Adipocyte (in vitro differentiated cells): ENCODE measurements around the gene RASSF7.

Source experiments
- DNase-seq: peaks from one replicate; pipeline ENCODE4 v3.0.0-alpha.2; 2015; ENCODE audit warnings: low read depth
- H3K27me3 ChIP-seq: replicated peaks from 2 replicates; pipeline ENCODE4 v1.7.0; 2013; ENCODE audit warnings: mild to moderate bottlenecking, low read length, moderate library complexity; ENCODE audit not compliant: control insufficient read depth, insufficient read depth
- H3K36me3 ChIP-seq: 2 replicates; pipeline ENCODE4 v1.7.0; 2013; ENCODE audit warnings: low read length, mild to moderate bottlenecking, moderate library complexity; ENCODE audit not compliant: control insufficient read depth, insufficient read depth, severe bottlenecking
- H3K4me1 ChIP-seq: 2 replicates; pipeline ENCODE4 v1.7.0; 2013; ENCODE audit warnings: mild to moderate bottlenecking, low read length, moderate library complexity; ENCODE audit not compliant: control insufficient read depth, insufficient read depth
- H3K4me3 ChIP-seq: 2 replicates; pipeline ENCODE4 v1.7.0; 2013; ENCODE audit warnings: mild to moderate bottlenecking, low read length, moderate library complexity
- H3K9ac ChIP-seq: 2 replicates; pipeline ENCODE4 v1.7.0; 2013; ENCODE audit warnings: mild to moderate bottlenecking, low read length, moderate library complexity
- H3K9me3 ChIP-seq: 2 replicates; pipeline ENCODE4 v1.7.0; 2013; ENCODE audit warnings: mild to moderate bottlenecking, low read length, moderate library complexity; ENCODE audit not compliant: control insufficient read depth

RASSF7 gene

GRCh38 chr11:556662-557256, 4.0 kb upstream of the RASSF7 start:
- Histone ChIP-seq H3K4me3 (no peak overlapping the region), H3K27me3 (peaks cover 34% of the 10 kb centered on the region)

DNA sequence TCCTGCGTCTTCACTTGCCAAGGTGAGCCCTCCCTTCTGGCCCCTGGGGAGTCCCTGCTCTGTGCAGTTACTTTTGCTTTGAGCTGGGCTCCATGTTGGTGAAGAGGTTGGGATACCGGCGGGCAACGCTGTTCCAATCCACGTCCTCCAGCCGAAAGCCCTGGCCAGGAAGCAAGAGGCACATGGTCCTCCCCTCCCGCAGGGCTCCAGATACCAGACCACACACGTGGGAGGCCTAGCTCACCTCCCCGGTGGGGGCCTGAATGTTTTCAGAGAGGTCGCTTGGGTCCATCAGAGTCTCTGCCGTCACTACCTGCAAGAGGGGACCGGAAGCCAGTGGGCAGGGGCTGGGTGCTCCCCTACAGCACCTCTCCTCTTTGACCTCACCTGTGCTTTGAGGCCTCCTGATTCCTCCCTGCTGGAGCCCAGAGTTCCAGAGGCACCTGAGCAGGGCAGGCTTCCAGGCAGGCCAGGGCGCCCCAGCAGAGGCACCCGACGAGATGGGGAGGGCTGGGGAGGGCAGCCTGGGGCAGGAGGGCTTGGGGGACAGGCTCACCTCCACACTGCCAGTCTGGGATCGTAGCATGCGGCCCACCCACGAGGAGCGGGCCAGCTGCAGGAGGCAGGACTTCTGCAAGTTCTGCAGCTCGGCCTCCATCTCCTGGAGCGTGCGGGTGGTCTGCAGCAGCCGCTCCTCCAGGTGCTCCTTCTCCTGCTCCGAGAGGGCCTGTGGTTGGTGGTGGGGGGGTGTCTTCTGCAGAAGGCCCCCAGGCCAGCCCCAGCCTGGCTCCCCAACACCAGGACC, 3.2 kb upstream of the RASSF7 start:
- Histone ChIP-seq H3K9ac (no peak overlapping the region), H3K36me3 (no peaks in the 10 kb centered on the region), H3K4me1 (no peaks in the 10 kb centered on the region), H3K27me3 (peaks cover 34% of the 10 kb centered on the region), H3K9me3 (no peaks in the 10 kb centered on the region), H3K4me3 (no peak overlapping the region)
- DNase-seq, result no peak

More at GRCh38 chr11:556662-557256, 4.0 kb upstream of the RASSF7 start:
- H3K4me1 ChIP-seq, result no peaks in the 10 kb centered on the region
- no peak overlapping the region for H3K9ac ChIP-seq
- H3K36me3 ChIP-seq, result no peaks in the 10 kb centered on the region
- DNase-seq, result no peak
- H3K9me3 ChIP-seq, result no peaks in the 10 kb centered on the region

DNA sequence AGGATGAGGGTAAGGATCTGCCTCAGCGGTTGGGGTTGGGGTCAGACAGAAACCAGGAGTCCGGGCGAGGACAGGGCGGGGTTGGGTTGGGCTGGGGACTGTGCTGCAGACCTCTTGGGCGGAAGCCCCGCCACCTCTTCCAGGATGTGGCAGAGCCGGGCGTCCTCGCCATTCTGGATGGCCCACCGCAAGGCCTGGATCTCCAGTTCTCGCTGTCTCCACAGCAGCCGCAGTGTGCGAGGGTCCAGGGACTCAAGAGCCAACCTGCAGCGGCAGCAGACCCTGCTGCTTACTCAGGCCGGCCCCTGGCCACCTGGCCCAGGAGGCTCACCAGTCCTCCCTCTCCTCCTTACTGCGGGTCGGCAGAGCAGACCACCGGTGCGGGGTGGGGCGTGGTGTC, 2.3 kb upstream of the RASSF7 start:
- Histone ChIP-seq H3K4me1 (no peaks in the 10 kb centered on the region), H3K27me3 (peaks cover 33% of the 10 kb centered on the region), H3K36me3 (no peaks in the 10 kb centered on the region), H3K4me3 (no peak overlapping the region), H3K9ac (no peak overlapping the region), H3K9me3 (no peaks in the 10 kb centered on the region)
- DNase-seq, result no peak

- Histone ChIP-seq H3K9ac (no peak overlapping the region), H3K4me3 (no peak overlapping the region), H3K27me3 (peaks cover 27% of the 10 kb centered on the region), H3K9me3 (no peaks in the 10 kb centered on the region), H3K4me1 (no peaks in the 10 kb centered on the region), H3K36me3 (no peaks in the 10 kb centered on the region)
- no peak for DNase-seq
These were observed 1.6 kb upstream of the RASSF7 start for GRCh38 chr11:559020-559620.

DNA sequence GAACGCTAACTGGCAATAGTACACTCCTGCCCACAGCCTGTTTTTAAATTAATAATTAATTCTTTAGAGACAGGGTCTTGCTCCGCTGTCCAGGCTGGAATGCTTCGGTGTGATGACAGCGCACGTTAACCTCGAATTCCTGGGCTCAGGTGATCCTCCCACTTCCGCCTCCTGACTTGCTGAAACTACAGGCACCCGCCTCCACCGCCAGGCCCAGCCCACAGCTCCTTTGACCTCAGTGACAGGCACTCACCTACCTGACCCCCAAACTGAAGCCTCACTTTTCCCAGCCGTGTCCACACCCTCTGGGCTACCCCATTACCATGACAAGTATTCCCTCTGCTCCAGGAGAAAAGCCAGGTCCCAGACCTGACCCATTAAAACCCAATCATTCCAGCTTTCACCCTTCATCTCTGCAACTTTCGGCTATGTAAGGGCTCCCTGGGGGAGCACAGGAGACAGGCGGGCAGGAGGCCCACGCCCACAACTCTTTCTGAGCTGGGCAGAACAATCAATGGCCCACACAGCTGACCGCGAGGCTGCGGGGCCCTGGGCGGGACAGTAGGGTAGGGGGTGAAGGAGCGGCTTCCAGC, 962 bp upstream of the RASSF7 start:
- Histone ChIP-seq H3K27me3 (peaks cover 21% of the 10 kb centered on the region), H3K36me3 (no peaks in the 10 kb centered on the region), H3K9ac (peak overlapping the region; percentile 14), H3K4me3 (peak overlapping the region; percentile 72), H3K9me3 (no peaks in the 10 kb centered on the region), H3K4me1 (no peaks in the 10 kb centered on the region)
- DNase-seq, result no peak

DNA sequence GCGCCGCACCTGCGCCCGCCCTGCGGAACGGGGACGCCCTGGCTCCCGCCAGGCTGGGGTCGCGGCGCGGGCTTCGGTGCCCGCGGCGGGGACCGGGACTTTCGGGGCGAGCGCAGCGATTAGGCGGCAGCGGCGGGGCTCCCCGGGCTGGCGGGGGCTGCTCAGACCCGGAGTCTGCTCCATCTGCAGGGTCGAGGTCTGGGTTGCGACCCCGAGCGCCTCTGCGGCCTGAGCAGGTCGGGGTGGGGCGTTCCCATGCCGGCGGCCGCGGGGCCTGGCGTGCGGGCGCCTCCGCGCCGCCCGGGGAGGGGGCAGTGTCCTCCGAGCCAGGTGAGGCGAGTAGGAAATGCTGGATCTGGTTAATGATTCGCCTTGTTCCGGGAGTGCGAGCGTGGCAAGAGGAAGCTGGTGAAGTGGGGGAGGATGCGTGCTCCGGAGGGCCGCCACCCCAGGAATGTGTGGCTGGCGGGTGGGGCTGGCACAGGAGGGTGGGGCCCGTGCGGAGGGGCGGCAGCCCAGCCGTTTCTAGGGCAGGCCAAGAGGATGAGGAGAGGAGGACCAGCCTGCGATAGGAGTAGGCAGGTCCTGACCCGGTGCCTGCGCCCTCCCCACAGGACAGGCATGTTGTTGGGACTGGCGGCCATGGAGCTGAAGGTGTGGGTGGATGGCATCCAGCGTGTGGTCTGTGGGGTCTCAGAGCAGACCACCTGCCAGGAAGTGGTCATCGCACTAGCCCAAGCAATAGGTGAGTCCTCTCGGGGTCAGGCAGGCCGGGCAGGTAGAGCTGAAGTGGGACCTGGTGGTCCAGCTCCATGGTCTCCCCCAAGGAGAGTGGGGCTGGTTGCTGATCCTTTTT, 606 bp downstream of the RASSF7 start:
- Histone ChIP-seq H3K9ac (peak overlapping the region; percentile 51), H3K27me3 (peaks cover 21% of the 10 kb centered on the region), H3K36me3 (no peaks in the 10 kb centered on the region), H3K4me3 (peak overlapping the region; percentile 78), H3K9me3 (no peaks in the 10 kb centered on the region), H3K4me1 (no peaks in the 10 kb centered on the region)
- peak; percentile 52 for DNase-seq

DNA sequence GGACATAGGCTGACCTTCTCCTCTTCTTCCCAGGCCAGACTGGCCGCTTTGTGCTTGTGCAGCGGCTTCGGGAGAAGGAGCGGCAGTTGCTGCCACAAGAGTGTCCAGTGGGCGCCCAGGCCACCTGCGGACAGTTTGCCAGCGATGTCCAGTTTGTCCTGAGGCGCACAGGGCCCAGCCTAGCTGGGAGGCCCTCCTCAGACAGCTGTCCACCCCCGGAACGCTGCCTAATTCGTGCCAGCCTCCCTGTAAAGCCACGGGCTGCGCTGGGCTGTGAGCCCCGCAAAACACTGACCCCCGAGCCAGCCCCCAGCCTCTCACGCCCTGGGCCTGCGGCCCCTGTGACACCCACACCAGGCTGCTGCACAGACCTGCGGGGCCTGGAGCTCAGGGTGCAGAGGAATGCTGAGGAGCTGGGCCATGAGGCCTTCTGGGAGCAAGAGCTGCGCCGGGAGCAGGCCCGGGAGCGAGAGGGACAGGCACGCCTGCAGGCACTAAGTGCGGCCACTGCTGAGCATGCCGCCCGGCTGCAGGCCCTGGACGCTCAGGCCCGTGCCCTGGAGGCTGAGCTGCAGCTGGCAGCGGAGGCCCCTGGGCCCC, 1.4 kb downstream of the RASSF7 start:
- H3K36me3 ChIP-seq, result no peaks in the 10 kb centered on the region
- H3K4me1 ChIP-seq, result no peaks in the 10 kb centered on the region
- DNase-seq, result no peak
- no peaks in the 10 kb centered on the region for H3K9me3 ChIP-seq
- no peak overlapping the region for H3K9ac ChIP-seq
- H3K4me3 ChIP-seq, result no peak overlapping the region
- peaks cover 16% of the 10 kb centered on the region for H3K27me3 ChIP-seq

GRCh38 chr11:563066-563811, 2.5 kb downstream of the RASSF7 start:
- H3K9ac ChIP-seq, result no peak overlapping the region
- peaks cover 4% of the 10 kb centered on the region for H3K4me1 ChIP-seq
- H3K27me3 ChIP-seq, result peaks cover 8% of the 10 kb centered on the region
- no peak for DNase-seq
- H3K4me3 ChIP-seq, result no peak overlapping the region
- H3K36me3 ChIP-seq, result no peaks in the 10 kb centered on the region
- no peaks in the 10 kb centered on the region for H3K9me3 ChIP-seq

DNA sequence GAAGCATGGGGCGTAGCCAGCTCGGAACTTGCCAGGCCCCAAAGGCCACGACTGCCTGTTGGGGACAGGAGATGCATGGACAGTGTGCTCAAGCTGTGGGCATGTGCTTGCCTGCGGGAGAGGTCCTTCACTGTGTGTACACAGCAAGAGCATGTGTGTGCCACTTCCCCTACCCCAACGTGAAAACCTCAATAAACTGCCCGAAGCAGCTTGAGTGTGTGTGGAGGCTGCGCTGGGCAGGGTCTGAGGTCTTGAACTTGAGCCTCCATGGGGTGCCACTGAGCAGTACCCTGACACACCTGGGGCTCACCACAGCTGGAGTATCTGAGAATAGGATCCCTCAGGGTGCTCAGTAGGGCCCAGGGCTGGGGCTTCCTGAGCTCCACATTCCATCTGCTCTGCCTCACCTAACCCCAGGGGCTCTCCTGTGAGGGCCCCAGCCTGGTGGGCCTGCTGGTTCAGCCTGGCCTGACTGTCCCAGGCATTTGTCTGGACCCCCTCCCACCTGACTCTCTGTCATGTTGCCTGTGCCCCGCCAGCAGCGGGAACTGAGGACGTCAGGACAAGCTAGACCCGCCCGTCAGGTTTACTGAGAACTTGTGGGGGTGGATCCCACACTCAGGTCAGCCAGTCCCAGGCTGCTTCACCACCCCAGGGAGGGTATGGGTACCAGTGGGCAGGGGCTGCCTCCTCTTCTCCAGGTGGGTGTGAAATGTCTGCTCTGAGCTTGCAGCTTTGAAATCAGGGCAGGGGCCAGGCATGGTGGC, 3.2 kb downstream of the RASSF7 start:
- DNase-seq, result no peak
- Histone ChIP-seq H3K27me3 (peaks cover 6% of the 10 kb centered on the region), H3K9ac (no peak overlapping the region), H3K36me3 (no peaks in the 10 kb centered on the region), H3K4me3 (no peak overlapping the region), H3K4me1 (peaks cover 4% of the 10 kb centered on the region), H3K9me3 (no peaks in the 10 kb centered on the region)
